PC-3 (cell line): ENCODE results near the gene FAM83F. TPM values are rescaled to one million over a fixed set of nuclear protein-coding genes. Genes with fewer than 3 reads are reported as not detected.
"Not testable (repeated sequence)": the region's sequence is repeated elsewhere in the genome, so short reads cannot be mapped to it uniquely, and the experiment has no call there.

Experiments used
- ATAC-seq: fragments of 200-7000 bp; cut with Tn5 transposase; 2 replicates; pipeline ENCODE4 v1.9.1; 2020; ENCODE audit warnings: mild to moderate bottlenecking, moderate library complexity
- BruUV-seq: library from RNA; stranded (reverse); fragments of 400-500 nt; replicated peaks from 2 replicates; lab custom pipeline; 2021; lab: Mats Ljungman, UMichigan
- CTCF ChIA-PET: fragments of 300-600 bp; sonication (Branson Sonifier 250); formaldehyde crosslinking; loops from one replicate; lab custom pipeline; 2022; ENCODE audit warnings: antibody characterized with exemption; lab: Charles Lee
- POLR2A ChIA-PET: fragments of 300-600 bp; sonication (Branson Sonifier 250); formaldehyde crosslinking; loops from one replicate; lab custom pipeline; 2022; ENCODE audit warnings: antibody characterized with exemption; ENCODE audit not compliant: unreplicated experiment; lab: Charles Lee
- DNase-seq: peaks from one replicate; pipeline ENCODE4 v3.0.0-alpha.2; 2015
- H2AFZ ChIP-seq: fragments of 300-600 bp; sonication (generic); 2 replicates; pipeline ENCODE4 v1.6.0; 2016; ENCODE audit warnings: antibody characterized with exemption, low read length
- H3F3A ChIP-seq: fragments of 300-600 bp; sonication (generic); one replicate; pipeline ENCODE4 v1.6.0; 2017; ENCODE audit warnings: antibody characterized with exemption, low read length, control low read depth, mild to moderate bottlenecking; ENCODE audit not compliant: unreplicated experiment
- H3K27ac ChIP-seq: fragments of 300-600 bp; sonication (generic); 2 replicates; pipeline ENCODE4 v1.5.1; 2016; ENCODE audit warnings: mild to moderate bottlenecking, low read length
- H3K27me3 ChIP-seq: fragments of 300-600 bp; sonication (generic); 2 replicates; pipeline ENCODE4 v1.6.1; 2016; ENCODE audit warnings: low read length, mixed read lengths
- H3K36me3 ChIP-seq: fragments of 300-600 bp; sonication (generic); 2 replicates; pipeline ENCODE4 v1.6.1; 2016; ENCODE audit warnings: low read depth, mixed run types, low read length, mixed read lengths
- H3K4me1 ChIP-seq: fragments of 300-600 bp; sonication (generic); 2 replicates; pipeline ENCODE4 v1.5.1; 2016; ENCODE audit warnings: low read length; ENCODE audit not compliant: insufficient read depth
- H3K4me2 ChIP-seq: fragments of 300-600 bp; sonication (generic); 2 replicates; pipeline ENCODE4 v1.6.0; 2016; ENCODE audit warnings: low read length
- H3K4me3 ChIP-seq: fragments of 300-600 bp; sonication (generic); 2 replicates; pipeline ENCODE4 v1.5.1; 2016; ENCODE audit warnings: mild to moderate bottlenecking, low read length, mixed read lengths
- H3K79me2 ChIP-seq: fragments of 300-600 bp; sonication (generic); 2 replicates; pipeline ENCODE4 v1.6.1; 2017; ENCODE audit warnings: low read length, mixed read lengths
- H3K9ac ChIP-seq: fragments of 300-600 bp; sonication (generic); 2 replicates; pipeline ENCODE4 v1.6.0; 2016; ENCODE audit warnings: mild to moderate bottlenecking, low read length
- H3K9me2 ChIP-seq: fragments of 300-600 bp; sonication (generic); replicated peaks from 2 replicates; pipeline ENCODE4 v1.6.1; 2016; ENCODE audit warnings: mixed run types, low read length, mixed read lengths
- H3K9me3 ChIP-seq: fragments of 300-600 bp; sonication (generic); 2 replicates; pipeline ENCODE4 v1.6.1; 2016; ENCODE audit warnings: low read length, mixed read lengths
- H4K20me1 ChIP-seq: fragments of 300-600 bp; sonication (generic); 2 replicates; pipeline ENCODE4 v1.6.1; 2016; ENCODE audit warnings: low read length, mixed read lengths
- CTCF ChIP-seq: fragments of 300-600 bp; sonication (generic); conservative IDR thresholded peaks from 2 replicates; pipeline ENCODE4 v1.5.1; 2017; ENCODE audit warnings: antibody characterized with exemption, low read depth, mild to moderate bottlenecking, low read length
- EZH2 ChIP-seq: fragments of 300-600 bp; sonication (generic); IDR thresholded peaks from one replicate; pipeline ENCODE4 v1.6.1; 2017; ENCODE audit warnings: antibody characterized with exemption, mild to moderate bottlenecking, low read length; ENCODE audit not compliant: unreplicated experiment
- EZH2phosphoT487 ChIP-seq: fragments of 300-600 bp; sonication (generic); IDR thresholded peaks from 2 replicates; pipeline ENCODE4 v1.6.1; 2018; ENCODE audit warnings: mild to moderate bottlenecking, antibody characterized with exemption, low read length, borderline replicate concordance
- intact Hi-C: fragments of 100-400 bp; cut with micrococcal nuclease; formaldehyde crosslinking; loops from 2 replicates; pipeline ENCODE4 v1.9.0; 2023
- total RNA-seq: library from RNA; depleted of rRNA; stranded (reverse); fragments of >200 nt; gene quantifications from 2 replicates; pipeline ENCODE4 v1.2.3, GENCODE V29; 2014

The FAM83F gene
- total RNA-seq, 1 experiment from 2014 or later, result 5.5 TPM

- CTCF ChIA-PET, result no interaction called here
- POLR2A ChIA-PET, result no interaction called here
- Histone ChIP-seq H3K4me3 (no peak overlapping the region), H3K9me3 (no peaks in the 10 kb centered on the region), H3K4me2 (no peak overlapping the region), H3K27ac (no peak overlapping the region), H3K9ac (no peak overlapping the region), H3K27me3 (no peaks in the 10 kb centered on the region), H3K79me2 (peaks cover 17% of the 10 kb centered on the region), H3K4me1 (peaks cover 16% of the 10 kb centered on the region), H3F3A (no peaks in the 10 kb centered on the region), H3K9me2 (no peaks in the 10 kb centered on the region), H2AFZ (no peak overlapping the region), H3K36me3 (no peaks in the 10 kb centered on the region), H4K20me1 (0 out of 2 replicates have a peak, but pooled peaks cover 4% of the 10 kb centered on the region)
- intact Hi-C loops, result no loop called here
- no TSS peak for BruUV-seq
- no peak for ATAC-seq
- no peak for DNase-seq
- TF ChIP-seq EZH2phosphoT487, result no peak
These were observed 2.5 kb upstream of the FAM83F start for GRCh38 chr22:39992088-39992826.

- H3K36me3 ChIP-seq, POLR2A ChIA-PET, H3K9ac ChIP-seq, H4K20me1 ChIP-seq, H3K27me3 ChIP-seq, H2AFZ ChIP-seq, BruUV-seq, H3K4me2 ChIP-seq, H3F3A ChIP-seq, ATAC-seq, intact Hi-C loops, H3K9me3 ChIP-seq, CTCF ChIA-PET, H3K27ac ChIP-seq, H3K4me3 ChIP-seq, DNase-seq, H3K9me2 ChIP-seq: not testable (repeated sequence)
- Histone ChIP-seq H3K4me1 (peaks cover 22% of the 10 kb centered on the region), H3K79me2 (peaks cover 17% of the 10 kb centered on the region)
These were observed 1.9 kb upstream of the FAM83F start for GRCh38 chr22:39992894-39993293.

GRCh38 chr22:39994041-39994565 lies 651 bp upstream of the FAM83F start:
- Histone ChIP-seq H3K9me3 (no peaks in the 10 kb centered on the region), H3K27ac (no peak overlapping the region), H3K9ac (no peak overlapping the region), H3K4me2 (peak overlapping the region; percentile 67), H3K36me3 (no peaks in the 10 kb centered on the region), H2AFZ (0 out of 2 replicates have a peak overlapping the region, but pooled peaks have one; percentile 34), H3F3A (no peaks in the 10 kb centered on the region), H3K9me2 (no peaks in the 10 kb centered on the region), H3K4me1 (peaks cover 28% of the 10 kb centered on the region), H3K27me3 (no peaks in the 10 kb centered on the region), H4K20me1 (0 out of 2 replicates have a peak, but pooled peaks cover 4% of the 10 kb centered on the region), H3K79me2 (peaks cover 17% of the 10 kb centered on the region), H3K4me3 (peak overlapping the region; percentile 44)
- intact Hi-C loops, result no loop called here
- no peak for TF ChIP-seq EZH2
- no peak for TF ChIP-seq CTCF
- TF ChIP-seq EZH2phosphoT487, result no peak
- ChIA-PET POLR2A (no interaction called here), CTCF (no interaction called here)
- no peak for ATAC-seq
- BruUV-seq, result no TSS peak
- DNase-seq, result no peak
